GM18868 (cell line): Measurements from ENCODE around the gene RANBP1.
"Not testable (repeated sequence)": the region's sequence is repeated elsewhere in the genome, so short reads cannot be mapped to it uniquely, and the experiment has no call there.

Experiments
- ATAC-seq: cut with Tn5 transposase; IDR thresholded peaks from one replicate; pipeline ENCODE4 v1.9.1; 2021; ENCODE audit warnings: mild to moderate bottlenecking, moderate library complexity; ENCODE audit not compliant: unreplicated experiment

Gene RANBP1

GRCh38 chr22:20115691-20116375 lies at the start of gene RANBP1:
Gene RANBP1 (plus strand): TSS chr22:20116104. CDS start chr22:20116185, 81 bp downstream.
- no peak for ATAC-seq

GRCh38 chr22:20066617-20067383 lies 49.1 kb upstream of the RANBP1 start:
- ATAC-seq, result no peak

GRCh38 chr22:20067384-20067682 lies 48.6 kb upstream of the RANBP1 start:
- ATAC-seq, result not testable (repeated sequence)

- ATAC-seq, result no peak
Measured at GRCh38 chr22:20068640-20069039, 47.3 kb upstream of the RANBP1 start.

DNA sequence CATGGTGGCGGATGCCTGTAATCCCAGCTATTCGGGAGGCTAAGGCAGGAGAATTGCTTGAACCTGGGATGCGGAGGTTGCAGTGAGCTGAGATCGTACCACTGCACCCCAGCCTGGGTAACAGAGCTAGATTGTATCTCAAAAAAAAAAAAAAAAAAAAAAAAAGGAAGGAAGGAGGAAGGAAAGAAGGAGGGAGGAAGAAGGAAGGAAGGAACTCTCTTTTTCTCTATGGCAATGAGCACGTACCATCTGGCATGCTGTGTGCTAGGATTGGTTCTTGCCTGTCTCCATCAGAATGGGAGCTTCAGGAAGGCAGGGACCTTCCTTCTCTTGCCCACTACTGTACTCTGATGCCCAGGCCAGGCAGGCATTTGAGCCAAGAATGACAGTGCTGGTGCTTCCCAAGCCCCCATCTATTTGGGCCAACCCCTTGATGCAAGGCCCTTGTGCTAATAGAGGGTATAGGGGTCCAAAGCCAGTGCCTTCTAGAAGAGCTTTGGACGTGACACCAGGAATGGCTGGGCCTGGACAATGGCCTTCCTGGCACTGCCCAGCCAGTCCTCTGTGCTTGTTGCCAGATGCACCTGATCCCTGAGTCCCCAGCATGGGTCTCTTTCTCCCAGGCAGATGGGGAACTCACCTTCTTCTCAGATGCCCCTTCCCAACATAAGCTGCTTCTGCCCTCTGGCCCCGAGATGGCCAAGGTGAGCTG lies 46.4 kb upstream of the RANBP1 start:
- ATAC-seq, result no peak

DNA sequence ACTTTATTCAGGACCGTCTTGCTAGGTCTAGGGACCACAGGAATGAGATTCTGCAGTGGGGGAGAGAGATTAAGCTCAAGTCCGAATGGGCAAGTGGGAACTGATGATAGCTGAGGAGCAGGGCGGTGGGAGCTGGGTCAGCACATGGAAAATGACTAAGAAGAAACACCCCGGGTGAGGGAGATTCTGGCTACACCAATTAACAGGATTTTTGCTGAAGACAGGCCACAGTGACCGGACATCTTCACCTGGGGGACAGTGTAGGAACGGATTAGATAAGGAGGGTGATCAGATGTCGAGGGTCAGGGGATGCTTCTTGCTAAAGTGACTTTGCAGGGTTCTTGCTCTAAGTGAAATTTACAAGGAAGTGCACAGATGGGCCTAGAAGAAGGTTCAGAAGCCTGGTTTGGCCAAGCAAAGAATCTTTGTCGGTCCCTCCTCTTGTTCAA lies 44.4 kb upstream of the RANBP1 start:
- ATAC-seq, result no peak

DNA sequence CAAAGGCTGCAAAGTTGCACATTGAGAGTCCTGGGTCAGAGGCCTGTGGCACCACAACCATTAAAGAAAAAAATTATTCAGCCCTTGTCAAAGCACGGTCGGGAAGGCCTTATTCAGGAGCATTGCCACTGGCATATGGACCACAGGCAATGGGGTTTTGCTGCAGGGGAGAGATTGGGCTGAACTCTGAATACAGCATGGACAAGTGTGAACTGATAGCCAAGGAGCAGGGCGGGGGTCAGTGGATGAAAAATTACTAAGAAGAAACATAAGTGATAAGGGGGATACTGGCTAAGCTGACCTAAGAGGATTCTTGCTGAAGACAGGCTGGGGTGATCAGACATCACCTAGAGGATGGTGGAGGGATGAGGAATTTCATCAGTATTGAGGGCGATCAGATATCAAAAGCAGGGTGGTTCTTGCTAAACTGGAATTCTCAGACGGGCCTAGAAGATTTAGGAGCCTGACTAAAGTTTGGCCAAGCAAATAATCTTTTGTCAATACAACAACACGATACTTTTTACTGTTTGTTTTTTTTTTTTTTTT lies 39.2 kb upstream of the RANBP1 start:
- no peak for ATAC-seq

DNA sequence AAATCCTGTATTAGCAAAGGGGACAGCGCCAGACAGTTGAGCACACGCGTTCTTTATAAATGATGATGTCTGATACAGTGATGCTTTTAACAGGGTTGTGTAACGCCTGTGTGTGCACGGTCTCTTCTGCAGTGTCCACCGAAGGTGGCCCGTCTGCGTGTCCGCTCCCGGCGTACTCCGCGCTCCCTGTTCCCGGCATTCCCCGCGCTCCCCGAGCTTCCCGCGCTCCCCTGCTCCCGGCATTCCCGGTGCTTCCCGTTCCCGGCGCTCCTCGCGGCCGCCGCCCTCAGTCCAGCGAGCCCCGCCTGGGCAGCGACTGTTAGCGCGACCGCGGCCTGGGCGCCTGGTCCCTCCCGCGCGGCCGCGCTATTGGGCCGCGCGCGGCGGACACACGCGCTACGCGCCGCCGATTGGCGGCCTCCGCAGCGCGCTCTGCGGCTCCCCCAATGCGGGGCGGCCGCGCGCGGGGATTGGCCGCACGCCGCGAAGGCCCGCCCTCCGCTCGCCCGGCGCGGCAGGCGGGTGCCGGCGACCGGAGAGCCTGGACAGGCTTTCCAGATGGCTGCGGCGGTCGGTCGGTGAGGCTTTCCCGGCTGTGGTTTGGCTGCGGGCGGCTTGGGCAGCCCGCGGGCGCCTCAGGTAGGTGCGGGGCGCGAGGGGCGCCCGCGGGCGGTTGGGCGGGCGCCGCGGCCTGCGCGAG lies 36.0 kb upstream of the RANBP1 start, which contains the start of gene DGCR8:
TSS of gene DGCR8 (plus strand) at position 497 of the 700 bp plus-strand sequence. CDS start 5,723 bp downstream, outside the sequence.
- peak; percentile 80 for ATAC-seq

- peak; percentile 69 for ATAC-seq
Measured at GRCh38 chr22:20080445-20080775, 35.5 kb upstream of the RANBP1 start.

DNA sequence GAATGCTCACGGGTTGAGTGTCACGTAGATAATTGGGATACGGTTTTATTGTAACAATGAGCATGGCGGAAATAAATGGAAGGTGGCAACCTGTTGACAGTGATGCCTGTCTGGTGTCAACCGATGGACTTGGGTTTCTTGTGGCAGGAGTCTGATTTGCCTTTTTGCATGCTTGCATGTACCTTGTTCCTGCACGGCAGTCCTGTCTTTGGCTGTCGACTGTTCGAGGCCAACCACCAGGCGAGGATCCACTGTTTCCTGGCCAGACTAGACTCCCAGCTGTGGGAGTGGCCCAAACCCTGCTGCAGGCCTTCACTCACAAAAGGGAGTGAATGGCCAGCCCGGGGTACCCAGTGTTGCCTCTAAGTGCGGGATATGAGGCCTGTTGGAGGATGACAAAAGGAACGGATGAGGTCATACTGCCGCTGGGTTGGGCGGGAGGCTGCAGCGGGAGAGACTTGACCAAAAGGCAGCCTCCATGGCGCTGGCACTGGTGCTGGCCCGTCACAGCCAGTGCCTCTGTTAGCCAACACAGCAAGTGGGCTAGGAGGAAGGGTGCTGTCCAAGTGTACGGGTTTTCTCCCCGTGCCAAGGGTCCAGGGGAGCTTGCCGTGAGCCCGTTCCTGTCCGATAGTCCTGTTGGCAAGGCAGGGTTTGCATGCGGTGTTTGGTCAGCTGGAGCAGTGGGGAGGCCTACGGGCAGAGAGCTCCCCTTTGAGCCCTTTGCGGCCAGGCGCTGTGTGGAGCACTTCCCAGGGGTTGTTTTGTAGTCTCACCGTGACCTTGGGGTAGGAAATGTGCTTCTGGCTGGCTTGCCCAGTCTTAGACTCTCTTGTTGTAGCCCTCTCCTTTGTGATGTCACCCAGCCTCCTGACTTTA lies 34.9 kb upstream of the RANBP1 start:
- no peak for ATAC-seq

DNA sequence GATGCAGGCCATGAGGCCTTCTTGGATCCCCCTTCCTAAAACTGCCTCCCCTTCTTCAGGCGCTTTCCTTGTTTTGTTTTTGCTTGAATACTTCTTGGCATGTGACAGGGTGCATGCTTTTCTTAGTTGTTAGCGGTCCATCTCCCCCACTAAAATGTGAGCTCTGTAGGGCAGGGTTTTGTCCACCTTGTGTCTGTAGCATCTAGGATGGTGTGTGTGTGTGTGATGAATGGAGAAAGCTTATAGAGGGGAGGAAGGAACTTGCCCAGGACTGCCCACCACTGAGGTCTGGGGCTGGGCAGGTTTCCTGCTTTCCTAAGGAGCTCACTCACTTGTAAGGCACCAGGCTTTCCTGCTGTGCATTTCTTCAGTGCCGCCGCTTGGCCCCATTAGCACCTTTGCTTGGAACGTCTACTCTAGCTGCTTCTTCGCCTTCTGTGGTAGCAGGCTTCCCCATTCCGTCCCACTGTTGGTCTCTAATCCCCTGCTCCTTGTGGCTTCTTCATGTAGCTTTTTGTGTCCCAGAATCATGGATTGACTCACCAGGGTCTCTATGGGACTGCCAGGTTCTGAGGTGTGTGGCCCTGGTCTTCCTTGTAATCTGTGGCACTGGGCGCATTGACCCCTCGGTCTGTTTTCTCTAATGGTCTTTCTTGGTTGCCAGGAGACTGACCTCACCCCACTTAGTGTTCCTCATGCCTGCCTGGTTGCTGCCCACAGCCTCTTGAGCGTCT lies 32.6 kb upstream of the RANBP1 start:
- no peak for ATAC-seq

GRCh38 chr22:20083891-20084546 lies 31.9 kb upstream of the RANBP1 start:
- no peak for ATAC-seq

DNA sequence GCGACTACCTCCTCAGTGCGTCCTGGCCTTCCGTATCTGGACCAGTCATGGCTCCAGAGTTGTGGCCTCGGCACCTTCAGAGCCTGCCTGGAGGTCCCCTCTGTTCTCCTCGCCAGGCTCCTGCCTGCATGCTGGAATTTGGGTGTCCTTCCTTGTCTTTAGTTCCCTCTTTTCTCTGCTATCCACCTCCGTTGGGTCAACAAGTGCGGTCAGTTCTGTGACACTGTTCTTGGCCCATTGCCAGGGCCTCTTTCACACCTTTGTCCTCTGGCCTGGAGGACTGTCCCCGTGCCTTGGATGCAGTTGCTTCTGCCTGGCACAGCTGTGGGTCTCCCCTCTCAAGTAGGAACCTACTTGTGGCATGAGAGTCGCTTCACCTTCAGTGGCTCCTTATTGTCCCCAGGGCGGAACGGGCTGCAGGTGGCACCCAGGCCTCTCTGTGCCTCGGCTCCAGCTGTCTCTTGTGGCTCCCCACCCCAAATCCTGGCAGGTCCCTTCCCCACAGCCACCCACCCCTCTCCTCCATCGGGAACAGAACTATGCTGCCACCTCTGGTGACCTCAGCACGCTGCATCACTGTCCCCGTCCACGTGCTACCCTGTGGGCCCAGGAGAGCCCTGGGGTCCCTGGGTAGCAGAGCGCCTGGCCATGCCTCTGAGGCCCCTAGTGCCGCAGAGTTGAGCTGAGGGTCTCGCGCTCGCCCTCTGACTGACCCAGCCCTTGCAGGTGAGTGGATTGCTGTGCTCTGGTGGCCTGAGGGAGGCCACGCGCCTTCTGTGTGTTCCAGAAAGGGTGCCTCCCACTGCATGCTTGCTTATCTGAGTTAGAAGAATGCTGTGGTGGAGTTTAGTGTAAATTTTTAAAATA lies 31.1 kb upstream of the RANBP1 start:
- ATAC-seq, result no peak

- ATAC-seq, result no peak
Measured at GRCh38 chr22:20085651-20086050, 30.3 kb upstream of the RANBP1 start.

GRCh38 chr22:20086101-20086599 lies 29.8 kb upstream of the RANBP1 start:
- ATAC-seq, result no peak

DNA sequence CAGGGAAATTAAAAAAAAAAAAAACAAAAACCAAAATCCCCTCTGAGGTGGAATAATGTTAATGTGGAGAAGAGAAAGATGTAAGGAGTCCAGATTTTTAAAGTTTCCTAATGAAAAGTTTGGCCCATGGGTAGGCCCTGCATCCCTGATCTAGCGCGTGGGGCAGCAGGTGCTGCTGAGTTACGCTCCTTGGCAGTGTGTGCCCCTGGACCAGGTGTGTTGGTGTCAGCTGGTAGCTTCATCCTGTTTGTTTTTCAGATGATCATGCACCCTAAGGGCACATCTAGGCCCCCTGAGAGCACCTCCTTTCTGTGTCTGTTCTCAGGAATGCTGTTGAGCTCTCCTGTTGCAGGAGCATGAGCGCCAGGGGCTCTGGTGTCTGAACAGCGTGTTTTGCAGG lies 29.1 kb upstream of the RANBP1 start:
- no peak for ATAC-seq
